Stimulated activated CD4-positive, alpha-beta T cell treated with anti-CD3 and anti-CD28 coated beads, Interleukin-12 subunit alpha, Interleukin-12 subunit beta, amount 100 ng/mL, for 24 hours (primary cell): ENCODE measurements around the gene ZNF107.
"Not testable (repeated sequence)": the region's sequence is repeated elsewhere in the genome, so short reads cannot be mapped to it uniquely, and the experiment has no call there.

Experiments
- DNase-seq, 2 experiments: peaks; one replicate each; pipeline ENCODE4 v3.0.0-alpha.2; 2020; ENCODE audit warnings: low read depth in 2 of 2

The ZNF107 gene

GRCh38 chr7:64643566-64643965 is 22.4 kb upstream of the ZNF107 start:
- DNase-seq = no peak

DNA sequence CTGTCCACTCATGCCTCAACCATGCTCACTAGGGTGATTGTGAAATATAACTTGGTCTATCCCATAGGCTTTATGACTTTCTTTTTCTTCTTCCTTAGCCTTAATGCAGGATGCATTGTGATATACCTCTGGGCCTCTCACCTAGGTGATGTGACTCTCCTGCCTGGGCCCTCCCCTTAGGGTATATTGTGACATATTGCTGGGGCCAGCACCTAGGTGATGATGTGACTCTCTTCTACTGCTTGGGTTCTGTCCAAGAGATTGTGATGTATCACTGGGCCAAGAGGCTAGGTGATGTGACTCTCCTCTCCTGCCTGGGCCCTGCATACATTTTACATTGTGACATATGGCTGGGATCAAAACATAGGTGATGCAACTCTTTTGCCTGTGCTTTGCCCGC is 14.7 kb upstream of the ZNF107 start:
- DNase-seq = no peak

GRCh38 chr7:64651632-64652165 is 14.2 kb upstream of the ZNF107 start:
- DNase-seq = no peak

- DNase-seq = no peak
These were observed 12.1 kb upstream of the ZNF107 start for GRCh38 chr7:64653721-64654401.

DNA sequence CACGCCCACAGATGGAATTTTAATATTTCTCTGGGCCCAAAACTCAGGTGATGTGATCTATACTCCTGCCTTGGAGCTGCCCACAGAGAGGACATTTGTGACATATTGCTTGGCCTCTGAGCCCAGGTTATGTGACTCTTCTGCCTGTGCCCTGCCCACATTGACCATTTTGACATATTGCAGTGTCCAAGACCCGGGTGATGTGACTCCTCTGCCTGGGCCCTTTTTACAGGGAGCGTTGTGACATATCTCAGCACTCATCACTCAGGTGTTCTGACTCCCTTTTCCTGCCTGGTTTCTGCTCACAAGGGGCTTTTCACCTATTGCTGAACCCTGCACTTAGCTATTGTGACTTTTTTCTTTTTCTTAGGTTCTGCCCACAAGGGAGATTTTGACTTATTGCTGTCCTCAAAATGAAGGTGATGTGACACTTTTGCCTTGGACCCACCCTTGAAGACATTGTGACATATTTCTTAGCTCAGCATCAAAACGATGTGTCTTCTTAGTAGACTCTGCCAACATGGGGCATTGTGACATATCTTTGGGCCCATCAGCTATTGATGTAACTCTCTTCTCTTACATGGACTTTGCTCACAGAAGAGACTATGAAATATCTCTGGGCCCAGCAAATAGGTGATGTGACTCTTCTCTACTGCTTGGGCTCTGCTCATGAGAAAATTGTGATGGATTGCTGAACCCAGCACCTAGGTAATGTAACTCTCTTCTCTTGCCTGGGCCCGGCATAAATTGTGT is 11.0 kb upstream of the ZNF107 start:
- no peak for DNase-seq

DNA sequence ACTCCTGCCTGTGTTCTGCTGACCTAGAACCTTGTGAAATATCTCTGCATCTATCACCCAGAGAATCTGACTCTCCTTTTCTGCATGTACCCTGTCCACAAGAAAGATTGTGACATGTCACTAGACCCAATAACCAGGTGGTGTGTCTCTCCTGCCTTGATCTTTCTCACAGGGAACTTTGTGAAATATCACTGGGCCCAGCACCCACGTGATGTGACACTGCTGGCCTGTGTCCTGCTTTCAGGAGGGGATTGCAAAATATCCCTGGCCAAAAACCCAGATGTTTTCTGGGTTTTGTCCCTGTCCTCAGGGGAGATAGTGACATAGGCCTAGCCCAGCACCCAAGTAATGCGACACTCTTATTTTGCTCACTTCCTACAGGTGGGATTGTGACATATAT is 10.1 kb upstream of the ZNF107 start:
- DNase-seq = no peak

DNA sequence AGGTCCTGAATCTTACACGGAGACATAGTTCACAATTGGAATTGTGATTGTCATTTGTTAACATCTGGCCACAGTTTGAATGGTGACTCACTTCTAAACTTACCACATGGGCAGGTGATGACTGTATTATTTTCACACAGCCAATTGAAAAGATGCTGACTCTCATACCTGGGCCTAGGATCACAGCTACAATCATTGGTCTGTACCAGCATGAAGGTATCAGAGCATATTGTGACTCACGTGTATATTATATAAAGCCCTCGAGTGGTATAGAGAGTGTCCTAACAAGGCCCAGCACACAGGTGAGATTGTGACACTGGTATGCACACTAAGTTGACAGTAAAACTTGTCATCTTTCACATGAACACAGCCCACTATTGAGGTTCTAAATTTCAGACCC is 9.4 kb upstream of the ZNF107 start:
- DNase-seq = no peak

- DNase-seq = not testable (repeated sequence)
These were observed 3.8 kb upstream of the ZNF107 start for GRCh38 chr7:64662091-64662490.

GRCh38 chr7:64666663-64667050 is 724 bp downstream of the ZNF107 start:
- no peak for DNase-seq

DNA sequence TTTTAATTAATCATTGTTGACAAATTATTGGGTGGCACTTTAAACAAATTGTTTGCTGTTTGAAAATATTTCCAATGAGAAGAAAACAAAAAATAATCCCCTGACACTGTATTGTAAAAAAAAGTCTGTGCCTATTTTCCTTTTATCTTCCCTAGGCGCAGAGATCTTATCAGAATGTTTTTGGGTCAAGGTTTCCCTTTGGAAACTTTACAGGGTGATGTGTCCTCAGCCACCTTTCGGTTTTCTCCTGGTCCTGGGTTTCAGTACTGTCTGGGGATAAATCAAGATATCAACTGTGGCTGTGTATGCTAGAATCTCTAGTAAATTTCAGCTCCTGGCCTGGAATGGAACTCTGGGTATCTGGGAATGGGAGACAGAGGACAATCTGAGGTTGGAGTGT is 1.4 kb downstream of the ZNF107 start:
- no peak for DNase-seq

DNA sequence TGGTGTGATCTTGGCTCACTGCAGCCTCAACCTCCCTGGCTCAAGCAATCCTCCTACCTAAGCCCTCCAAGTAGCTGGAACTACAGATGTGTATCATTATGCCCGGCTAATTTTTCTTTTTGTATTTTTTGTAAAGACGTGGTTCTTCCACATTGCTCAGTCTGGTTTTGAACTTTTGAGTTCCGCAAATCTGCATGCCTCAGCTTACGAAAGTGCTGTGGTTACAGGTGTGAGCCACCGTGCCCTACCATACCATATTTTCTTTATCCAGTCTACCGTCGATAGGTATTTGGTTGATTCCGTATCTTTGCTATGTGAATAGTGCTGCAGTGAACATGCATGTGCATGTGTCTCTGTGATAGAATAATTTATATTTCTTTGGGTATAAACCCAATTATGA is 6.5 kb downstream of the ZNF107 start:
- no peak for DNase-seq

DNA sequence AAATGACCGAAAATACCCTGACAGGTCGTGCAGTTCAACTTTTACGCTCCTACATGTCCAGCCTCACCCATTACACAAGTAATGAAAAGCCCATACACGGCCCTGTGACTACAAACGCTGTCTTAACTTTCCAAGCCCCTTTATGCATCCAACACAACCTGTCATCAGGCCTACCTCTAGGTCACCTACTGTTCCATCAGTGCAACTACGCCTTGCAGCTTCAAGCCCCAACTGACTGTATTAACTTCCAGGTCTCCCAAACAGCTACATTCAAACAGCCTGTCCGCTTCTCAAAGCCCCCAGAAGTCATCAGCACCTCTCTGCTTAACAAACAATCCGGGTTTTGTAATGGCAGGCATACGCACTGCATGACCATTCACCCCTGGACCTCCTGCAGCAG is 19.2 kb downstream of the ZNF107 start:
- no peak for DNase-seq

- DNase-seq = no peak
These were observed 19.8 kb downstream of the ZNF107 start for GRCh38 chr7:64685741-64686140.

DNA sequence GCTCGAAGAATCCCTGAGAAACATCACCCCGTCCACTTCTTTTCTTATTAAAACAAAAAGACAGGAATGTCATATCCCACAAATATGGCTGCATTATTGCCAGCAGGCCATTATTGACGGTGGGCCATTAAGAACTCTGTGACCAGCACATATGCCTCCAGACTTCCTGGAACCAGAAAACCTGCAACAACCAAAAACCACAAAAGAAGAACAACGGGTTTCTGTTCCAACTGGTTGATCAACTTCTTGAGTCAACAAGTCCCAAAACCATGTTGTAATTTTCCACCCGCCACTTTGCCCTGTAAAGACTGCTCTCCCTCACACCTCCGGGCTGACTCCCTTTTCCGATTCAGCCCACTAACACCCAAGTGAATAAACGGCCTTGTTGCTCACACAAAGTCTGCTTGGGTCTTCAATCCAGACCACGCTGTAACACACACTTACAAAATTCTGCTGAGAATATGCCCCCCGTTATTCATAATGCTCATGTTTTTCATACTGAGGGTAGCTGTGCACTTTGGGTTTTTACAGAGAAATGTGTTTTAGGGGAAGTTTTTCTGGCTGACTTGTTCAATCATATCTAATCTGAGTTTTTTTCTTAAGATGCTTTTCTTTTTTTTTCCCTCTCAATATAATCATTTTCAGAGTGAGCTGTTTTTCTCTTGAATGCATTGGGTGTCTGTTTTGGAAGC is 20.7 kb downstream of the ZNF107 start:
- DNase-seq = peak; percentile 7 to 29

DNA sequence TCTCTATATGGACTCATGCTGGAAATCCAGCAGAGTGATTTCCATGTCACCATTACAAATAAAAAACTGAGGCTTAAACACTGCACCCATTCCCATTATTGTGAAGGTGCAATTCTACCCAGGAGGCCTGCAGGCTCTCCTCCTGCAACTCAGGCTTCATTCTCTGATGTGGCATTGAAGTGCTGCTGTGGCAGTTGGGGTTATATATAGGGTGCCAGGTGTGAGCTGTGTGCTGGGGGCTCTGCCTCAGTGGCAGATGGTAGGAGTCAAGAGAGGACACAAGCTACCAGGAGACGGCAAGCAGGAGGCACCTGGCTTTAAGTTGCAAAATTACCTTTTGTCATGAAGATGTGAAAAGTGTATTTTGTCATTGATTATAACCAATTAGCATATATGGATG is 21.3 kb downstream of the ZNF107 start:
- DNase-seq = no peak

DNA sequence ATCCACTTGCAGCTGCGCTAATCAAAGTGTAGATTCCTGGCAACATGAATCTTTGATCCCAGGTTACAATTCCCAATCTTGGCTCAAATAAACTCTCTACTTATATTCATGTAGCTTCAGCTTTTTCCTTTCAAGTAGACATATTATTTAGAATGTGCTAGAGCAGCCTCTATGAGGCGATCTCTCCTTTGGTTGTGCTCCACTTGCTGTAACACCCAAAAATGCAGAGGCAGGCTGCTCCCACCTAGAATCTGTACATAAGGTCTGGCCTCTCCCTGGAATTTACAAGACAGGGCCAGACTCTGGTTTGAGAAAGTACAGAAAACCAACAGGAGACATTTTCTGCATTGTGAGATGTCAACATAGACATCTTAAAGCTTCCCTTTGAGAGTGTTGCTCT is 23.1 kb downstream of the ZNF107 start:
- DNase-seq = no peak

DNA sequence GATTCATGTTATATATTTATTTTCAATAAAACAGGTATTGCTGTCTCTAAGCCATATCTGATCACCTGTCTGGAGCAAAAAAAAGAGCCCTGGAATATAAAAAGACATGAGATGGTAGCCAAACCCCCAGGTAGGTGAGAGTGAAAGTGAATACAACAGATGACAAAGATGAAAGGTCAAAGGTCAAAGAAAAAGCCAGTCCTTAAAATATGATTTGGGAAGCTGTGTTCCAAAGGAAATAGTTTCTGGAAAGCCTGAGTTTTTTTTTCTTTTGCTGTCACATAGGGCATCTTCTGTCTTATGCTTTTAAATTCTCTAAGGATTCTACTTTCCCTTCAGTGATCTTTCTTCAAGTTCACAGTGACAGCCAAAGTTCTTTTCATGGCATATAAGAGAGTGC is 25.9 kb downstream of the ZNF107 start:
- DNase-seq = no peak

- not testable (repeated sequence) for DNase-seq
These were observed 31.9 kb downstream of the ZNF107 start for GRCh38 chr7:64697863-64698262.

DNA sequence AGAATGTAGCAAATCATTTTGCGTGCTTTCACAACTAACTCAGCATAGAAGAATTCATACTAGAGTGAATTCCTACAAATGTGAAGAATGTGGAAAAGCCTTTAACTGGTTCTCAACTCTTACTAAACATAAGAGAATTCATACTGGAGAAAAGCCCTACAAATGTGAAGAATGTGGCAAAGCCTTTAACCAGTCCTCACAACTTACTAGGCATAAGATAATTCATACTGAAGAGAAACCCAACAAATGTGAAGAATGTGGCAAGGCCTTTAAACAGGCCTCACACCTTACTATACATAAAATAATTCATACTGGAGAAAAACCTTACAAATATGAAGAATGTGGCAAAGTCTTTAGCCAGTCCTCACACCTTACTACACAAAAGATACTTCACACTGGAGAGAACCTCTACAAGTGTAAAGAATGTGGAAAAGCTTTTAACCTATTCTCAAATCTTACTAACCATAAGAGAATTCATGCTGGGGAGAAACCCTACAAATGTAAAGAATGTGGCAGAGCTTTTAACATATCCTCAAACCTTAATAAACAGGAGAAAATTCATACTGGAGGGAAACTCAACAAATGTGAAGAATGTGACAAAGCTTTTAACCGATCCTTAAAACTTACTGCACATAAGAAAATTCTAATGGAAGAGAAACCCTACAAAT is 40.8 kb downstream of the ZNF107 start:
- DNase-seq = no peak

- DNase-seq = not testable (repeated sequence)
These were observed 52.0 kb downstream of the ZNF107 start for GRCh38 chr7:64717896-64718295.

DNA sequence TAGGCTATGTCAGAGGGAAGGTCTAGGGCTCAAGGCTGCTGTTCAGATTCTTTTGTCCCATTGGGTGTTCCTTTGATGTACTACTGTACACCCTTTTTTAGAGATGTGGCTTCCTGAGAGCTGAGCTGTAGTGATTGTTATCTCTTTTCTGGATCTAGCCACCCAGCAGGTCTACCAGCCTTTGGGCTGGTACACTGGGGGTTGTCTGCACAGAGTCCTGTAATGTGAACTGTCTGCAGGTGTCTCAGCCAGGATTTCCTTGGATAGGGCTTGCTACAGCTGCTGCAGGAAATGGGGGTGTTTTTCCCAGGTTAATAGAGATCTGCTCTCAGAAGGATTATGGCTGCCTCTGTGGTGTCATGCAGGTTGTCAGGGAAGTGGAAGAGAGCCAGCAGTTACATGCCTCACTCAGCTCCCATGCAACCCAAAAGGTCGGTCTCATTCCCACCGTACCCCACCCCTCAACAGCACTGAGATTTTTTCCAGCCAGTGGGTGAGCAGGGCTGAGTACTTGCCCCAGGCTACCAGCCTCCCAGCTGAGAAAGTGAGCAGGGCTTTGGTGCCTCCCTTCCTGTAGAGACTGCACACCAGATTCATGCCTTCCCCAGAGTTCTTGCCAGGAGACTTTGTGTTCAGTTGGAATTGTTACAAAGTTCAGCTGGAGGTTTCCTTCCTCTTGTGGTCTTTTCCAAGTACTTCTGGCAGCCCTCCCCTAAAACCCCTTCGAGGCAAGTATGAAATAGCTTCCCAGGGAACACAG is 63.3 kb downstream of the ZNF107 start:
- DNase-seq = no peak
